ENCODE data around the gene LRIT2. TPM values are rescaled to one million over a fixed set of nuclear protein-coding genes. Genes with fewer than 3 reads are reported as not detected.

The LRIT2 gene, protein sequence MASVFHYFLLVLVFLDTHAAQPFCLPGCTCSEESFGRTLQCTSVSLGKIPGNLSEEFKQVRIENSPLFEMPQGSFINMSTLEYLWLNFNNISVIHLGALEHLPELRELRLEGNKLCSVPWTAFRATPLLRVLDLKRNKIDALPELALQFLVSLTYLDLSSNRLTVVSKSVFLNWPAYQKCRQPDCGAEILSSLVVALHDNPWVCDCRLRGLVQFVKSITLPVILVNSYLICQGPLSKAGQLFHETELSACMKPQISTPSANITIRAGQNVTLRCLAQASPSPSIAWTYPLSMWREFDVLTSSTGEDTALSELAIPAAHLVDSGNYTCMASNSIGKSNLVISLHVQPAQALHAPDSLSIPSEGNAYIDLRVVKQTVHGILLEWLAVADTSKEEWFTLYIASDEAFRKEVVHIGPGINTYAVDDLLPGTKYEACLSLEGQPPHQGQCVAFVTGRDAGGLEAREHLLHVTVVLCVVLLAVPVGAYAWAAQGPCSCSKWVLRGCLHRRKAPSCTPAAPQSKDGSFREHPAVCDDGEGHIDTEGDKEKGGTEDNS
- not detected for total RNA-seq

GRCh38 chr10:84225427-84226173 is at the start of gene LRIT2:
Gene LRIT2, minus strand, starts transcription at chr10:84225544. Its CDS starts 24 bp downstream, at chr10:84225520.
- Histone ChIP-seq H3K27ac (no peak within 1 kb of the TSS), H3K4me1 (no peaks in the 10 kb centered on the region), H3K4me3 (no peak within 1 kb of the TSS), H3K36me3 (no peaks in the 10 kb centered on the region), H3K27me3 (no peaks in the 10 kb centered on the region), H3K9ac (ENCODE audit: low read depth in 2 of 2, low read length in 2 of 2) (no peak within 1 kb of the TSS), H3K9me3 (no peaks in the 10 kb centered on the region)
- DNase-seq = no peak
- intact Hi-C loops (cut with DNase I) = no loop called here
- TF ChIP-seq, protein P1, sequence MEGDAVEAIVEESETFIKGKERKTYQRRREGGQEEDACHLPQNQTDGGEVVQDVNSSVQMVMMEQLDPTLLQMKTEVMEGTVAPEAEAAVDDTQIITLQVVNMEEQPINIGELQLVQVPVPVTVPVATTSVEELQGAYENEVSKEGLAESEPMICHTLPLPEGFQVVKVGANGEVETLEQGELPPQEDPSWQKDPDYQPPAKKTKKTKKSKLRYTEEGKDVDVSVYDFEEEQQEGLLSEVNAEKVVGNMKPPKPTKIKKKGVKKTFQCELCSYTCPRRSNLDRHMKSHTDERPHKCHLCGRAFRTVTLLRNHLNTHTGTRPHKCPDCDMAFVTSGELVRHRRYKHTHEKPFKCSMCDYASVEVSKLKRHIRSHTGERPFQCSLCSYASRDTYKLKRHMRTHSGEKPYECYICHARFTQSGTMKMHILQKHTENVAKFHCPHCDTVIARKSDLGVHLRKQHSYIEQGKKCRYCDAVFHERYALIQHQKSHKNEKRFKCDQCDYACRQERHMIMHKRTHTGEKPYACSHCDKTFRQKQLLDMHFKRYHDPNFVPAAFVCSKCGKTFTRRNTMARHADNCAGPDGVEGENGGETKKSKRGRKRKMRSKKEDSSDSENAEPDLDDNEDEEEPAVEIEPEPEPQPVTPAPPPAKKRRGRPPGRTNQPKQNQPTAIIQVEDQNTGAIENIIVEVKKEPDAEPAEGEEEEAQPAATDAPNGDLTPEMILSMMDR (IDR thresholded peaks at IDR 0.05) = no peak

DNA sequence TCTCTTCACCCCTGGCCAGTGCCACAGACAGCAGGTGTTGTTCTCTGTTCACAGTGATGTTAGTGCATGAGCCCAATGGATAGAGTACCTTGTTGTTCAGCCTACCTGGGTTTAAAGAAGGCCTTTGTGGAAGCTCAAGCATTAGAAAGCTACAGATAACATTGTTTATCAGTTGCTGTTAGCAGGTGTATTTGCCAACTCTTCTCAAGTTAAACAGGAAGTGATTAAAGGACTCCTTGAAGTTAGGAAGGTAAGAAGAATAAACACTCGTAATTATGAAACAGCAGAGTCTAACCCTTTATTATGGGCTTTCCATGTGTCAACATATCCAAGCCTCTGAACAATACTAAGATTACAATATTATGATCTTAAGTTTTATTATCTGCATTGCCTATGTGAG is 45.4 kb upstream of the LRIT2 start:
- no peaks in the 10 kb centered on the region for H3K4me1 ChIP-seq
- TF ChIP-seq, protein P1 (IDR thresholded peaks at IDR 0.05) = no peak
- no peak overlapping the region for H3K27ac ChIP-seq
- no peak for DNase-seq
- intact Hi-C loops (cut with DNase I) = no loop called here
- no peaks in the 10 kb centered on the region for H3K27me3 ChIP-seq
- no peaks in the 10 kb centered on the region for H3K36me3 ChIP-seq
- no peak overlapping the region for H3K9ac ChIP-seq (ENCODE audit: low read depth in 2 of 2, low read length in 2 of 2)
- no peaks in the 10 kb centered on the region for H3K9me3 ChIP-seq
- no peak overlapping the region for H3K4me3 ChIP-seq

- Histone ChIP-seq H3K27ac (no peak overlapping the region), H3K9ac (ENCODE audit: low read depth in 2 of 2, low read length in 2 of 2) (no peak overlapping the region), H3K36me3 (no peaks in the 10 kb centered on the region), H3K27me3 (no peaks in the 10 kb centered on the region), H3K4me1 (no peaks in the 10 kb centered on the region), H3K4me3 (no peak overlapping the region), H3K9me3 (no peaks in the 10 kb centered on the region)
- DNase-seq = no peak
- intact Hi-C loops (cut with DNase I) = loop anchor here (10.0 kb wide), 1 partner anchor 105 kb away; no protein-coding TSS in a partner anchor
- TF ChIP-seq, protein P1 (IDR thresholded peaks at IDR 0.05) = no peak
Measured at GRCh38 chr10:84269773-84270172, 44.4 kb upstream of the LRIT2 start.

DNA sequence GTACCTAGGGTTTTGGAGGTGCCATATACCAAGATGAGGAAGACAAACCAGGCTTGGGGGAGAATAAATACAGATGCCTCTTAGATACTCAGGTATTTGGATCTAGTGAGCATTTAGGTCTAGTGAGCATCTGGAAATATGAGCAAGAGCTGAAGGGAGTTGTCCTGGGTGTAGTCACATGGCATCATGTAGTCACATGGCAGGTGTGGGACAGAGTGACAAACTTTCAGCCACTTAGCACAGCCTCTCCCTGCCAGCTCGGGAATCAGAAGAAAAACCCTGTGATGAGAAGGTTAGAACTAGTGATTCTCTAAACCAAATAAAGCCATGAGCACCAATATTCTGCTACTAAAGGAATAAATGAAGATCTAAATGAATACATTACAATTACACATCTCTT is 43.8 kb upstream of the LRIT2 start:
- Histone ChIP-seq H3K27me3 (no peaks in the 10 kb centered on the region), H3K27ac (no peak overlapping the region), H3K36me3 (no peaks in the 10 kb centered on the region), H3K4me3 (no peak overlapping the region), H3K4me1 (no peaks in the 10 kb centered on the region), H3K9ac (ENCODE audit: low read depth in 2 of 2, low read length in 2 of 2) (no peak overlapping the region), H3K9me3 (no peaks in the 10 kb centered on the region)
- TF ChIP-seq, protein P1 (IDR thresholded peaks at IDR 0.05) = no peak
- intact Hi-C loops (cut with DNase I) = loop anchor here (10.0 kb wide), 1 partner anchor 106 kb away; no protein-coding TSS in a partner anchor
- no peak for DNase-seq

DNA sequence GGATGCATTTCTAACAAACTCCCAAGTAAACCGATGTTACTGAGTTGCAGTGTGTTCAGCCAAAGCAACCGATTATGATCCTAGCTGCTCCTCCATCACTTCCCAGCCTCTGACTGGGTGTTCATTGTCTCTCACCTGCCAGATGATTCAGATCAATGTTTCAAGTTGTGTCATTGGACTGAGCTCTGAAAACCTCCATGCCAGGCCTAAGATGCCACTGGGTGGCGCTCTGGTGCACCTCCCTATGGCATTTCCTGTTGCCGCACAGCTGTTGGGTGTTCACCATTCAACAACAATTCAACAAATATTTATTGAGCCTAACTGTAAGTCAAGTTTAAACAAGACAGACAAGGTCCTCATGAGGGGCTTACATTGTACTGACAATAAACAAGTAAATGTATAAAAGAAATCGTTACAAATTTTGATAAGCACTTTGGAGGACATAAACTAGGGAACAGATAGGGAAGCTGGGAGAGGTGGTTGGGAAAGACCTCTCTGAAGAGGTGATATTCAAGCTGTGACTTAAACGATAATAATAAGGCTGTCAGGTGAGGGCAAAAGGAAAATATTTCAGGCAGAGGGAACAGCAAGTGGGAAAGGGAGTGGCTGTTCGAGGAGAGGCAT is 42.3 kb upstream of the LRIT2 start:
- Histone ChIP-seq H3K27me3 (no peaks in the 10 kb centered on the region), H3K9me3 (no peaks in the 10 kb centered on the region), H3K36me3 (no peaks in the 10 kb centered on the region), H3K4me3 (no peak overlapping the region), H3K9ac (ENCODE audit: low read depth in 2 of 2, low read length in 2 of 2) (no peak overlapping the region), H3K4me1 (no peaks in the 10 kb centered on the region), H3K27ac (peak overlapping the region; percentile 3)
- intact Hi-C loops (cut with DNase I) = loop anchor here (10.0 kb wide), 1 partner anchor 107 kb away; no protein-coding TSS in a partner anchor
- peak; percentile 77 for DNase-seq
- TF ChIP-seq, protein P1 (IDR thresholded peaks at IDR 0.05) = peak; percentile 59

All from colonic mucosa (tissue), 4 donors.